ENCODE data around the gene KPNB1. TPM values are rescaled to one million over a fixed set of nuclear protein-coding genes. Genes with fewer than 3 reads are reported as not detected.

KPNB1 gene
- total and polyA plus RNA-seq, 2 experiments from 2014 or later, result 59.5 to 423 TPM

- H3K27ac ChIP-seq, result no peak overlapping the region
- H3K79me2 ChIP-seq (ENCODE audit: insufficient read depth), result no peaks in the 10 kb centered on the region
- peak; percentile 78 for DNase-seq
- H3K27me3 ChIP-seq (replicated peaks; ENCODE audit: insufficient read depth), result peaks cover 47% of the 10 kb centered on the region
- no peak overlapping the region for H2AFZ ChIP-seq
- H4K20me1 ChIP-seq (ENCODE audit: insufficient read depth), result no peaks in the 10 kb centered on the region
- no peaks in the 10 kb centered on the region for H3F3A ChIP-seq (ENCODE audit: insufficient read depth)
- H3K9me2 ChIP-seq (ENCODE audit: insufficient read depth), result no peaks in the 10 kb centered on the region
- in situ Hi-C loops (cut with MboI), result no loop called here
- H3K4me3 ChIP-seq, result no peak overlapping the region
- TF ChIP-seq EZH2phosphoT487 (IDR thresholded peaks at IDR 0.05; ENCODE audit: insufficient read depth, low read depth), result no peak
- TF ChIP-seq EZH2 (IDR thresholded peaks at IDR 0.05; ENCODE audit: insufficient read depth, poor library complexity, severe bottlenecking), result no peak
- H3K4me2 ChIP-seq (ENCODE audit: unreplicated experiment), result peak overlapping the region; percentile 17
- no peaks in the 10 kb centered on the region for H3K9me3 ChIP-seq (ENCODE audit: low read depth)
- H3K36me3 ChIP-seq (ENCODE audit: low read depth), result no peaks in the 10 kb centered on the region
- no peak overlapping the region for H3K9ac ChIP-seq
- H3K4me1 ChIP-seq (ENCODE audit: insufficient read depth), result peaks cover 19% of the 10 kb centered on the region
- WGBS, 2 experiments (ENCODE audit: low coverage in 1 of 2, low lambda C conversion rate in 2 of 2, missing lambda C conversion rate in 2 of 2), result 6 to 9% methylated on average over 24 to 36 of the region's 36 CpGs
Measured at GRCh38 chr17:47720754-47721533, 71.2 kb downstream of the KPNB1 start.

DNA sequence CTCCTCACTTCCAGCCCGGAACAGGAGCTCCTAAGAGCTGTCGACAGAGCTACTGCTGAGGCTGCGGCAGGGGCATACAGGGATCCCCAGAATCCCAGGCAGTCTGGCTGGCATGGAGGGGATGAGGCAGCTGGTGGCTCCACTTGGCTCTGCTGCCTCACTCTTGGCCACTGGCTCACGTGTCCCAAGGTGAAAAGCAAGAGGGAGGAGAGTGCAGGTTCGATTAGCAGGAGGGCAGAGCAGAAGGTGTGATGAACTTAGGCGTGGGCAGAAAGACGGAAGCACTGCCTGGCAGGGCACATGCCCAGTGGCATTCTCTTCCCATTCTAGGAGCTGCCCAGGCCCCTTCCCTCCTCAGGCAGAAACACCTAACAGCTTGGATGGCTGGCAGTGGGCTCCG is 72.0 kb downstream of the KPNB1 start:
- Histone ChIP-seq H3K4me2 (ENCODE audit: unreplicated experiment) (no peak overlapping the region), H2AFZ (no peak overlapping the region), H3K4me1 (ENCODE audit: insufficient read depth) (peaks cover 19% of the 10 kb centered on the region), H3K27ac (no peak overlapping the region), H4K20me1 (ENCODE audit: insufficient read depth) (no peaks in the 10 kb centered on the region), H3K9me3 (ENCODE audit: low read depth) (no peaks in the 10 kb centered on the region), H3K79me2 (ENCODE audit: insufficient read depth) (no peaks in the 10 kb centered on the region), H3K9me2 (ENCODE audit: insufficient read depth) (no peaks in the 10 kb centered on the region), H3K27me3 (replicated peaks; ENCODE audit: insufficient read depth) (peaks cover 50% of the 10 kb centered on the region), H3K4me3 (no peak overlapping the region), H3K36me3 (ENCODE audit: low read depth) (no peaks in the 10 kb centered on the region), H3F3A (ENCODE audit: insufficient read depth) (no peaks in the 10 kb centered on the region), H3K9ac (no peak overlapping the region)
- in situ Hi-C loops (cut with MboI), result no loop called here
- no peak for TF ChIP-seq EZH2 (IDR thresholded peaks at IDR 0.05; ENCODE audit: insufficient read depth, poor library complexity, severe bottlenecking)
- no peak for TF ChIP-seq EZH2phosphoT487 (IDR thresholded peaks at IDR 0.05; ENCODE audit: insufficient read depth, low read depth)
- 32 to 37% methylated on average over 8 of the region's 8 CpGs for WGBS, 2 experiments (ENCODE audit: low coverage in 1 of 2, low lambda C conversion rate in 2 of 2, missing lambda C conversion rate in 2 of 2)
- no peak for DNase-seq

- in situ Hi-C loops (cut with MboI), result no loop called here
- Histone ChIP-seq H3K79me2 (ENCODE audit: insufficient read depth) (no peaks in the 10 kb centered on the region), H3K36me3 (ENCODE audit: low read depth) (no peaks in the 10 kb centered on the region), H3K27ac (no peak overlapping the region), H3F3A (ENCODE audit: insufficient read depth) (no peaks in the 10 kb centered on the region), H2AFZ (no peak overlapping the region), H3K4me1 (ENCODE audit: insufficient read depth) (peaks cover 10% of the 10 kb centered on the region), H3K4me3 (no peak overlapping the region), H3K9ac (no peak overlapping the region), H3K27me3 (replicated peaks; ENCODE audit: insufficient read depth) (peaks cover 52% of the 10 kb centered on the region), H3K4me2 (ENCODE audit: unreplicated experiment) (no peak overlapping the region), H4K20me1 (ENCODE audit: insufficient read depth) (no peaks in the 10 kb centered on the region), H3K9me2 (ENCODE audit: insufficient read depth) (no peaks in the 10 kb centered on the region), H3K9me3 (ENCODE audit: low read depth) (no peaks in the 10 kb centered on the region)
- TF ChIP-seq EZH2phosphoT487 (IDR thresholded peaks at IDR 0.05; ENCODE audit: insufficient read depth, low read depth) (no peak), EZH2 (IDR thresholded peaks at IDR 0.05; ENCODE audit: insufficient read depth, poor library complexity, severe bottlenecking) (no peak)
- no peak for DNase-seq
- 77 to 87% methylated on average over 2 of the region's 2 CpGs for WGBS, 2 experiments (ENCODE audit: low coverage in 1 of 2, low lambda C conversion rate in 2 of 2, missing lambda C conversion rate in 2 of 2)
Measured at GRCh38 chr17:47724705-47725104, 75.0 kb downstream of the KPNB1 start.

- H3K9ac ChIP-seq, result no peak overlapping the region
- no peak overlapping the region for H3K4me3 ChIP-seq
- H3K4me2 ChIP-seq (ENCODE audit: unreplicated experiment), result no peak overlapping the region
- no peaks in the 10 kb centered on the region for H3K9me3 ChIP-seq (ENCODE audit: low read depth)
- peaks cover 6% of the 10 kb centered on the region; the same call in 1 of the 2 replicates for H3K4me1 ChIP-seq (ENCODE audit: insufficient read depth)
- H3K27ac ChIP-seq, result no peak overlapping the region
- H3K36me3 ChIP-seq (ENCODE audit: low read depth), result no peaks in the 10 kb centered on the region
- no peaks in the 10 kb centered on the region for H3K79me2 ChIP-seq (ENCODE audit: insufficient read depth)
- H2AFZ ChIP-seq, result no peak overlapping the region
- peaks cover 57% of the 10 kb centered on the region for H3K27me3 ChIP-seq (replicated peaks; ENCODE audit: insufficient read depth)
- H3K9me2 ChIP-seq (ENCODE audit: insufficient read depth), result no peaks in the 10 kb centered on the region
- in situ Hi-C loops (cut with MboI), result no loop called here
- no peaks in the 10 kb centered on the region for H3F3A ChIP-seq (ENCODE audit: insufficient read depth)
- DNase-seq, result no peak
- no peak for TF ChIP-seq EZH2 (IDR thresholded peaks at IDR 0.05; ENCODE audit: insufficient read depth, poor library complexity, severe bottlenecking)
- no peak for TF ChIP-seq EZH2phosphoT487 (IDR thresholded peaks at IDR 0.05; ENCODE audit: insufficient read depth, low read depth)
- no peaks in the 10 kb centered on the region for H4K20me1 ChIP-seq (ENCODE audit: insufficient read depth)
- 61 to 63% methylated on average over 12 to 13 of the region's 13 CpGs for WGBS, 2 experiments (ENCODE audit: low coverage in 1 of 2, low lambda C conversion rate in 2 of 2, missing lambda C conversion rate in 2 of 2)
Measured at GRCh38 chr17:47725446-47726111, 75.9 kb downstream of the KPNB1 start.
